Neural cell (in vitro differentiated cells): ENCODE data around the gene SEMA6C.

Source experiments
- CTCF ChIP-seq: fragments of 450-650 bp; IDR thresholded peaks from 2 replicates; pipeline ENCODE4 v1.5.1; 2014; ENCODE audit warnings: antibody characterized with exemption, mild to moderate bottlenecking, moderate library complexity; ENCODE audit not compliant: poor library complexity, severe bottlenecking
- POLR2AphosphoS5 ChIP-seq: IDR thresholded peaks from 2 replicates; pipeline ENCODE4 v1.6.1; 2012
- SMC3 ChIP-seq: fragments of 450-650 bp; conservative IDR thresholded peaks from 2 replicates; pipeline ENCODE4 v1.6.1; 2014; ENCODE audit warnings: antibody characterized with exemption, mild to moderate bottlenecking, moderate library complexity; ENCODE audit not compliant: poor library complexity

GRCh38 chr1:151158751-151159251 lies 12.4 kb upstream of the SEMA6C start:
- TF ChIP-seq SMC3 (no peak), CTCF (no peak), POLR2AphosphoS5 (no peak)
